Stimulated activated CD4-positive, alpha-beta T cell treated with anti-CD3 and anti-CD28 coated beads, Interleukin-4, amount 100 ng/mL, for 1 hour (primary cell): ENCODE measurements around the gene MYBBP1A.

ENCODE experiments used
- DNase-seq: peaks from one replicate; pipeline ENCODE4 v3.0.0-alpha.2; 2020

The MYBBP1A gene

GRCh38 chr17:4547118-4547906 is 7.9 kb downstream of the MYBBP1A start:
- no peak for DNase-seq

- DNase-seq = no peak
Measured at GRCh38 chr17:4545217-4545951, 9.8 kb downstream of the MYBBP1A start.

- no peak for DNase-seq
Measured at GRCh38 chr17:4544951-4545216, 10.3 kb downstream of the MYBBP1A start.

GRCh38 chr17:4544135-4544950 is 10.8 kb downstream of the MYBBP1A start:
- no peak for DNase-seq

- no peak for DNase-seq
Measured at GRCh38 chr17:4543557-4544026, 11.6 kb downstream of the MYBBP1A start.

- no peak for DNase-seq
Measured at GRCh38 chr17:4542726-4543191, 12.4 kb downstream of the MYBBP1A start.

- no peak for DNase-seq
Measured at GRCh38 chr17:4542003-4542725, 13.0 kb downstream of the MYBBP1A start.

- no peak for DNase-seq
Measured at GRCh38 chr17:4541328-4542002, 13.7 kb downstream of the MYBBP1A start.

- DNase-seq = no peak
Measured at GRCh38 chr17:4540687-4541327, 14.4 kb downstream of the MYBBP1A start.

GRCh38 chr17:4540224-4540651 is 14.9 kb downstream of the MYBBP1A start:
- no peak for DNase-seq

- DNase-seq = no peak
Measured at GRCh38 chr17:4539576-4540223, 15.5 kb downstream of the MYBBP1A start.

GRCh38 chr17:4539025-4539424 is 16.2 kb downstream of the MYBBP1A start:
- no peak for DNase-seq

- DNase-seq = no peak
Measured at GRCh38 chr17:4538236-4539002, 16.8 kb downstream of the MYBBP1A start.

- no peak for DNase-seq
Measured at GRCh38 chr17:4537451-4538235, 17.5 kb downstream of the MYBBP1A start.

GRCh38 chr17:4536742-4537411 is 18.3 kb downstream of the MYBBP1A start:
- DNase-seq = no peak

GRCh38 chr17:4536259-4536741 is 18.9 kb downstream of the MYBBP1A start:
- no peak for DNase-seq

GRCh38 chr17:4535667-4536258 is 19.4 kb downstream of the MYBBP1A start:
- no peak for DNase-seq
